ENCODE measurements around the gene PLCB1.

DNA sequence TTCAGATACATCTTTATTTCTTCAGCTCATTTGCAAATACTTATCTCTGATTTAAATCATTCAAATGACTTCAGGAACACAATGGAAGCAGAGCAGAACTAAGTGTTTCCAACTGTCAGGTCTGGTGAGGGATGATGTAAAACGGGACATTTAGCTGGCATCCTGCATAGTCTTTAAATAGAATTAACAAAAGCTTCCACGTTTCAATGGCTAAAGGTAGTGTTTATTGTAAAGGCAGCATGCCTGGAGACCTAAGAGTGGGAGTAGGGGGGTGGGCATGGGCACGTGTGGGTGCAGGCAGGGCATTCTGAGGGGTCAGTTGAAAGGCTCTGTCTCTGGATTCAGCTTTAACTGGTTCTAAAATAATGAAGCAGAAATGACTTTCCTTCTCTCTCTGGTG, 174.9 kb downstream of the PLCB1 start:
- TF ChIP-seq CTCF (conservative IDR thresholded peaks at IDR 0.05) (no peak), EZH2 (IDR thresholded peaks at IDR 0.05; ENCODE audit: low read depth) (no peak)

Data from PC-9 (cell line).